Endodermal cell (in vitro differentiated cells): ENCODE measurements around the gene CD63. TPM values are rescaled to one million over a fixed set of nuclear protein-coding genes. Genes with fewer than 3 reads are reported as not detected.
A peak's percentile ranks its signal among the peaks of the same experiment; 100 is the strongest.

Experiments
- DNase-seq: peaks from one replicate; pipeline ENCODE4 v3.0.0-alpha.2; 2017
- H3K27ac ChIP-seq: 2 replicates; pipeline ENCODE4 v1.5.1; 2013; ENCODE audit warnings: mild to moderate bottlenecking, low read depth, low read length, moderate library complexity
- H3K27me3 ChIP-seq: 2 replicates; pipeline ENCODE4 v1.6.1; 2013; ENCODE audit warnings: mild to moderate bottlenecking, low read length, moderate library complexity; ENCODE audit not compliant: insufficient read depth, control insufficient read depth, poor library complexity, severe bottlenecking
- H3K36me3 ChIP-seq: 2 replicates; pipeline ENCODE4 v1.7.0; 2013; ENCODE audit warnings: mild to moderate bottlenecking, low read length, moderate library complexity; ENCODE audit not compliant: control insufficient read depth, insufficient read depth
- H3K4me1 ChIP-seq: one replicate; pipeline ENCODE4 v1.7.0; 2013; ENCODE audit warnings: low read length; ENCODE audit not compliant: control insufficient read depth, insufficient read depth
- H3K4me3 ChIP-seq: 2 replicates; pipeline ENCODE4 v1.5.1; 2013; ENCODE audit warnings: mild to moderate bottlenecking, low read length, moderate library complexity
- H3K9ac ChIP-seq: 2 replicates; pipeline ENCODE4 v1.6.1; 2013; ENCODE audit warnings: mild to moderate bottlenecking, low read length, moderate library complexity; ENCODE audit not compliant: poor library complexity, severe bottlenecking; ENCODE audit errors: extremely low read depth
- H3K9me3 ChIP-seq: 2 replicates; pipeline ENCODE4 v1.6.1; 2013; ENCODE audit warnings: mild to moderate bottlenecking, low read length, moderate library complexity; ENCODE audit not compliant: control insufficient read depth
- H3K27ac Mint-ChIP-seq: 2 replicates; pipeline ENCODE4 v1.8.0; 2020; ENCODE audit warnings: mixed read lengths
- H3K27me3 Mint-ChIP-seq: 2 replicates; pipeline ENCODE4 v1.8.0; 2021; ENCODE audit warnings: mild to moderate bottlenecking, mixed read lengths; ENCODE audit not compliant: insufficient read depth
- H3K36me3 Mint-ChIP-seq: 2 replicates; pipeline ENCODE4 v1.8.0; 2020; ENCODE audit warnings: low read depth, mixed read lengths
- H3K4me1 Mint-ChIP-seq: 2 replicates; pipeline ENCODE4 v1.8.0; 2020; ENCODE audit warnings: mixed read lengths
- H3K4me3 Mint-ChIP-seq: 2 replicates; pipeline ENCODE4 v1.8.0; 2020; ENCODE audit warnings: mild to moderate bottlenecking, moderate library complexity, mixed read lengths
- H3K9me3 Mint-ChIP-seq: 2 replicates; pipeline ENCODE4 v1.8.0; 2020; ENCODE audit warnings: mild to moderate bottlenecking, mixed read lengths
- whole genome bisulfite sequencing, 2 experiments: methylation state at CpG; one replicate each; pipeline versions ENCODE4 v1.1.5 to v1.1.7; 2013; ENCODE audit warnings: missing lambda C conversion rate in 2 of 2, mixed read lengths in 1 of 2; ENCODE audit not compliant: insufficient coverage in 1 of 2, insufficient read length in 1 of 2; 5-methylcytosine and 5-hydroxymethylcytosine counted together
- total RNA-seq, 2 donors: library from RNA; stranded (reverse); fragmentation: NEBNext Ultra II Directional in 1 of 2; extraction: Animal tissue kit (Norgen Biotek cat#: 25700) in 1 of 2; gene quantifications; 2 replicates in 1 of 2; 3 replicates in 1 of 2; pipeline ENCODE4 v1.2.1, GENCODE V29; 2021
- TF ChIP-seq, protein P1 (sequence below): fragments of 200-600 bp; sonication (generic); conservative IDR thresholded peaks from 2 replicates; pipeline ENCODE4 v1.5.0; 2021; ENCODE audit warnings: antibody characterized with exemption, mild to moderate bottlenecking

CD63 gene
- total RNA-seq, 2 donors from 2014 or later: 879 to 1,041 TPM

DNA sequence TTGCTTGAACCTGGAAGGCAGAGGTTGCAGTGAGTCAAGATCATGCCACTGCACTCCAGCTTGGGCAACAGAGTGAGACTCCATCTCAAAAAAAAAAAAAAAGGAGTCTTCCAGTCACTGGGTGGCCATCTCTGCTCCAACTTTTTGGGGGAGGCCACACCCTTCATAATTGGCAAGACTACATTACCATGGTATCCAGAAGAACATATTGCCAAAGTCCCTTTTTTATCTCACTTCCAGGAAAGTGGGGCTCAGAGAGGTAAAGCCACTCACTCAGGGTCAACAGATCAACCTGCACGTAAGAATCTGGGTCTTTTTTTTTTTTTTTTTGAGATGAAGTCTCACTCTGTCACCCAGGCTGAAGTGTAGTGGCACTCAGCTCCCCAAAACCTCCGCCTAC is 5.0 kb upstream of the CD63 start:
- H3K9ac ChIP-seq: no peak overlapping the region
- no peaks in the 10 kb centered on the region for H3K27me3 Mint-ChIP-seq
- no peaks in the 10 kb centered on the region for H3K9me3 Mint-ChIP-seq
- no peak overlapping the region for H3K4me3 Mint-ChIP-seq
- TF ChIP-seq, protein P1, sequence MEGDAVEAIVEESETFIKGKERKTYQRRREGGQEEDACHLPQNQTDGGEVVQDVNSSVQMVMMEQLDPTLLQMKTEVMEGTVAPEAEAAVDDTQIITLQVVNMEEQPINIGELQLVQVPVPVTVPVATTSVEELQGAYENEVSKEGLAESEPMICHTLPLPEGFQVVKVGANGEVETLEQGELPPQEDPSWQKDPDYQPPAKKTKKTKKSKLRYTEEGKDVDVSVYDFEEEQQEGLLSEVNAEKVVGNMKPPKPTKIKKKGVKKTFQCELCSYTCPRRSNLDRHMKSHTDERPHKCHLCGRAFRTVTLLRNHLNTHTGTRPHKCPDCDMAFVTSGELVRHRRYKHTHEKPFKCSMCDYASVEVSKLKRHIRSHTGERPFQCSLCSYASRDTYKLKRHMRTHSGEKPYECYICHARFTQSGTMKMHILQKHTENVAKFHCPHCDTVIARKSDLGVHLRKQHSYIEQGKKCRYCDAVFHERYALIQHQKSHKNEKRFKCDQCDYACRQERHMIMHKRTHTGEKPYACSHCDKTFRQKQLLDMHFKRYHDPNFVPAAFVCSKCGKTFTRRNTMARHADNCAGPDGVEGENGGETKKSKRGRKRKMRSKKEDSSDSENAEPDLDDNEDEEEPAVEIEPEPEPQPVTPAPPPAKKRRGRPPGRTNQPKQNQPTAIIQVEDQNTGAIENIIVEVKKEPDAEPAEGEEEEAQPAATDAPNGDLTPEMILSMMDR: no peak
- no peaks in the 10 kb centered on the region for H3K27me3 ChIP-seq
- WGBS, 2 experiments: 86 to 88% methylated on average over 2 of the region's 2 CpGs
- no peaks in the 10 kb centered on the region for H3K9me3 ChIP-seq
- DNase-seq: no peak
- no peak overlapping the region for H3K27ac Mint-ChIP-seq
- no peaks in the 10 kb centered on the region for H3K36me3 Mint-ChIP-seq
- peaks cover 25% of the 10 kb centered on the region for H3K4me1 Mint-ChIP-seq
- H3K4me3 ChIP-seq: no peak overlapping the region
- no peaks in the 10 kb centered on the region for H3K4me1 ChIP-seq
- no peak overlapping the region for H3K27ac ChIP-seq
- no peaks in the 10 kb centered on the region for H3K36me3 ChIP-seq

DNA sequence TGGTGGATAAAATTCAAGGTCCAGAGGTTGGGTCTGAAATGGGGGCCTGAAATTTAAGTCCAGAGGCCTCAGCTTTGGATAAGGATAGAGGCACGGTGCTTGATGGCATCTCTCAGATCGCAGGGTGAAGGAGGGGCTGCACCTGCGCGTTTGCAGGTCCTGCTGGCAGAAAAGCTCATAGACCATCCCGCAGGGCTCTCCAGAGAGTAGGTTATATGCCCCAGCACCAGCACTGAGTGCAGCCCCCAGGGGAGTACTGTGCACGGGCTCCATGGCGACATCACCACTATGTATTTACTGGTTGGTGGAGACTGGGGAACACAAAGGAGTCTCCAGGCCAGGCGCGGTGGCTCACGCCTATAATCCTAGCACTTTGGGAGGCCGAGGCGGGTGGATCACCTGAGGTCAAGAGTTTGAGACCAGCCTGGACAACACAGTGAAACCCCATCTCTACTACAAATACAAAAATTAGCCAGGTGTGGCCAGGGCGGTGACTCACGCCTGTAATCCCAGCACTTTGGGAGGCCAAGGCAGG is 4.3 kb upstream of the CD63 start:
- no peak for DNase-seq
- H3K27ac ChIP-seq: no peak overlapping the region
- H3K9ac ChIP-seq: no peak overlapping the region
- TF ChIP-seq, protein P1: no peak
- H3K27me3 Mint-ChIP-seq: no peaks in the 10 kb centered on the region
- no peaks in the 10 kb centered on the region for H3K36me3 Mint-ChIP-seq
- no peak overlapping the region for H3K4me3 Mint-ChIP-seq
- H3K36me3 ChIP-seq: no peaks in the 10 kb centered on the region
- H3K4me1 Mint-ChIP-seq: peaks cover 21% of the 10 kb centered on the region
- H3K9me3 ChIP-seq: no peaks in the 10 kb centered on the region
- H3K4me3 ChIP-seq: no peak overlapping the region
- no peaks in the 10 kb centered on the region for H3K27me3 ChIP-seq
- no peak overlapping the region for H3K27ac Mint-ChIP-seq
- H3K9me3 Mint-ChIP-seq: no peaks in the 10 kb centered on the region
- H3K4me1 ChIP-seq: no peaks in the 10 kb centered on the region
- WGBS, 2 experiments: 88 to 95% methylated on average over 10 to 14 of the region's 14 CpGs

DNA sequence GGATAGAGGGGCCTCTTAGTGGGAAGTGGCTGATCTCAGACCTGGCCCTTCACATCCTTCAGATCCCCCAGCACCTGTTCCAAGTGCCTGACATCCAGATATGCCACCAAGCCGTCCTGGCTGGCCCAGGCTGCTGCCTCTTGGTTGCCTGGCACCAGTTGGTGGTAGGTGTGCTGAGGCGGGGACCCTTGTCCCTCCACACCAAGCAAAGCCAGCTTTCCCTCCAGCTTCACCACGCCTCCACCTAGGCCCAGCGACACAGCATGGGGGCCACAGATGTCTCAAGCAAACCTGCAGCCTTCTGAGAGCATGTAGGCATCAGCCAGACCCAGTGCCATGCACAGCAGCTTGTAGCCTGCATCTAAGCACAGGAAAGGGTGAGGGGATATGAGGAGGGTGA is 3.5 kb upstream of the CD63 start:
- H3K4me1 Mint-ChIP-seq: peaks cover 17% of the 10 kb centered on the region
- no peak for DNase-seq
- H3K27me3 Mint-ChIP-seq: no peaks in the 10 kb centered on the region

More for the DNA sequence above, 3.5 kb upstream of the CD63 start:
- no peak overlapping the region for H3K27ac ChIP-seq
- peaks cover 4% of the 10 kb centered on the region for H3K36me3 ChIP-seq
- whole genome bisulfite sequencing, 2 experiments: 90% methylated on average over 4 of the region's 4 CpGs; no CpG with 5 or more reads in 1 of the 2 experiments
- H3K4me1 ChIP-seq: peaks cover under 1% of the 10 kb centered on the region
- peak overlapping the region; percentile 42 for H3K27ac Mint-ChIP-seq
- no peak overlapping the region for H3K4me3 Mint-ChIP-seq
- no peaks in the 10 kb centered on the region for H3K27me3 ChIP-seq
- TF ChIP-seq, protein P1: no peak
- no peak overlapping the region for H3K4me3 ChIP-seq
- no peak overlapping the region for H3K9ac ChIP-seq
- H3K9me3 ChIP-seq: no peaks in the 10 kb centered on the region
- no peaks in the 10 kb centered on the region for H3K9me3 Mint-ChIP-seq
- no peaks in the 10 kb centered on the region for H3K36me3 Mint-ChIP-seq
